IPS-20b (cell line): ENCODE data around the gene CAMP.
A peak's percentile ranks its signal among the peaks of the same experiment; 100 is the strongest.

Experiments
- H3K27ac ChIP-seq: one replicate; pipeline ENCODE4 v1.5.1; 2013; ENCODE audit warnings: low read length
- H3K27me3 ChIP-seq: 2 replicates; pipeline ENCODE4 v1.6.1; 2013; ENCODE audit warnings: mild to moderate bottlenecking, low read length, inconsistent platforms; ENCODE audit not compliant: insufficient read depth
- H3K36me3 ChIP-seq: 2 replicates; pipeline ENCODE4 v1.6.1; 2013; ENCODE audit warnings: low read depth, mild to moderate bottlenecking, inconsistent platforms, low read length, moderate library complexity; ENCODE audit not compliant: insufficient read depth
- H3K4me1 ChIP-seq: 2 replicates; pipeline ENCODE4 v1.6.1; 2013; ENCODE audit warnings: mild to moderate bottlenecking, control low read depth, inconsistent platforms, low read length, moderate library complexity; ENCODE audit not compliant: insufficient read depth
- H3K4me3 ChIP-seq: 2 replicates; pipeline ENCODE4 v1.5.1; 2013; ENCODE audit warnings: mild to moderate bottlenecking, low read length, inconsistent platforms
- H3K9ac ChIP-seq: 2 replicates; pipeline ENCODE4 v1.6.1; 2013; ENCODE audit warnings: low read depth, mild to moderate bottlenecking, inconsistent platforms, low read length, moderate library complexity
- H3K9me3 ChIP-seq: 2 replicates; pipeline ENCODE4 v1.6.1; 2013; ENCODE audit warnings: mild to moderate bottlenecking, low read depth, low read length, inconsistent platforms; ENCODE audit not compliant: insufficient read depth

The CAMP gene

DNA sequence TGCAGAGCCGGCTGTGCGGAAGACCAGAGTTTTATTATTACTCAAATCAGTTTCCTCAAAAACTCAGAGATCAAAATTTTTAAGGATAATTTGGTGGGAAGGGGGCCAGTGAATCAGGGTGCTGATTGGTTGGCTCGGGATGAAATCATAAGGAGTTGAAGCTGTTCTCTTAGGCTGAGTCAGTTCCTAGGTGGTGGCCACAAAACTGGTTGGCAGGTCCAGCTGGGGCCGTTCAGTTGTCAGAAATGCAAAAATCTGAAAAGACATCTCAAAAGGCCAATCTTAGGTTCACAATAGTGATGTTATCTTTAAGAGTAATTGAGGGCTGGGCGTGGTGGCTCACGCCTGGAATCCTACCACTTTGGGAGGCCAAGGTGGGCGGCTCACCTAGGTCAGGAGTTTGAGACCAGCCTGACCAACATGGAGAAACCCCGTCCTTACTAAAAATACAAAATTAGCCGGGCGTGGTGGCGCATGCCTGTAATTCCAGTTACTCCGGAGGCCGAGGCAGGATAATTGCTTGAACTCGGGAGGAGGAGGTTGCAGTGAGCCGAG is 15.3 kb downstream of the CAMP start:
- Histone ChIP-seq H3K9ac (no peak overlapping the region), H3K27me3 (no peaks in the 10 kb centered on the region), H3K36me3 (peaks cover 7% of the 10 kb centered on the region; the same call in 1 of the 2 replicates), H3K4me1 (peaks cover 10% of the 10 kb centered on the region; the same call in 1 of the 2 replicates), H3K27ac (no peak overlapping the region), H3K4me3 (no peak overlapping the region), H3K9me3 (0 out of 2 replicates have a peak, but pooled peaks cover under 1% of the 10 kb centered on the region)

DNA sequence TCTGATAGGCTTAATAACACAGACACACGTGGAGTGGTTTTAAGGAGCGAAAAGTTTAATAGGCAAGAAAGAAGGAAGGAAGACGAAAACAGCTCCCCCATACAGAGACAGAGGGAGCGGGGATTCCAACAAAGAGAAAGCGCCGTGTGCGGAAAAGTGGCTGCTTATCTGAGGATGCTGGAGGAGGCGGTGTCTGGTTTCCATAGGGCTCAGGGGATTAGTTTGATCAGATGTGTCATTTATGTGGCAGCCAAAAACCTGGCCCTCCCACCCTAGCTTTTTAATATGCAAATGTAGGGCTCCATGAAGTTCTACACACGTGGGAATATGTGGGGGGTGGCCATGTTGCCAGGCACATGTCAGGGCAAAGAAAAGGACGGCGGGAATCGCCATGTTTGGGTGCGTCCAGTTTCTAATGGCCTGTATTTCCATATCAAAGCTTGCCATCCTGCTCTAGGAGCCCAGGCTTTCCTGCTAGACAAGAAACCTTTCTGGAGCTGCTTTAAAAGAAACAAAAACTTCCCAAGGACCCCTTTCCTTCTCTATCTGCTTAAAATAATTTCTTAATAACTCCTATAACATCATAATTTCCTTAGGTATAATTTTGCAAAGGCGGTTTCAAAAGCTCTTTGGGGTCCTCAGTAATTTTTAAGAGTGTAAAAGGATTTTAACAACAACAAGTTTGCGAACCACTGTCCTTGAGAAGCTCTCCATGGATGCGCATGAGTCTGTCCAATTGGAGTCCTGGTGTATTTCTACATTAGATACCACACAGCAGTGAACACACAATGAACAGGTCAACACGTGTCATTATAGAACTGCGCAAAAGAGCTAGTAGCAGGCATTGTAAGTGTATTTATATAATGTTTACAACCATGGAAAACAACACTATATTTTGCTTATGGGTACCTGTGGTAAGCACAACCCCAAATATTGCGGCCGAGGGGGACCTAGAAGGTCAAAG is 17.0 kb downstream of the CAMP start:
- H3K4me1 ChIP-seq, result peaks cover 14% of the 10 kb centered on the region; the same call in 1 of the 2 replicates

DNA sequence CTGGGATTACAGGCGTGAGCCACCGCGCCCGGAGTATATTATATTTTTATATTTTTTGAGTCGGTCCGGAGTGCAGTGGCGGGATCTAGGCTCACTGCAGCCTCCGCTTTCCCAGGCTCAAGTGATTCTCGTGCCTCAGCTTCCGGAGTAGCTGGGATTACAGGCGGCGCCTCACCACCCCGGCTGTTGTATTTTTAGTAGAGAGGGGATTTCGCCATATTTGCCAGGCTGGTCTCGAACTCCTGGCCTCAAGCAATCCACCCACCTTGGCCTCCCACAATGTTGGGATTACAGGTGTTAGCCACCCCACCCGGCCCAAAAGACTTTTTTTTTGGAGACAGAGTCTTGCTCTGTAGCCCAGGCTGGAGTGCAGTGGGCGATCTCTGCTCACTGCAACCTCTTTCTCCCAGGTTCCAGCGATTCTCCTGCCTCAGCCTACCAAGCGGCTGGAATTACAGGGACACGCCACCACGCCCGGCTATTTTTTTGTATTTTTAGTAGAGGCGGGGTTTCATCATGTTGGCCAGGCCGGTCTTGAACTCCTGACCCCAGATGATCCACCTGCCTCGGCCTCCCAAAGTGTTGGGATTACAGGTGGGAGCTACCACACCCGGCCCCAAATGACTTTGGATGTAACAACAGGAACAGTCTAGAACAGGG is 18.6 kb downstream of the CAMP start:
- H3K9me3 ChIP-seq, result no peaks in the 10 kb centered on the region
- peaks cover 14% of the 10 kb centered on the region; the same call in 1 of the 2 replicates for H3K4me1 ChIP-seq
- H3K27me3 ChIP-seq, result no peaks in the 10 kb centered on the region
- H3K9ac ChIP-seq, result peak overlapping the region; percentile 90
- peaks cover 35% of the 10 kb centered on the region for H3K36me3 ChIP-seq
- H3K4me3 ChIP-seq, result peak overlapping the region; percentile 94
- H3K27ac ChIP-seq, result no peak overlapping the region

More for the DNA sequence above, 17.0 kb downstream of the CAMP start:
- Histone ChIP-seq H3K4me3 (peak overlapping the region; percentile 94), H3K27me3 (no peaks in the 10 kb centered on the region), H3K27ac (peak overlapping the region; percentile 78), H3K36me3 (peaks cover 22% of the 10 kb centered on the region), H3K9me3 (no peaks in the 10 kb centered on the region), H3K9ac (peak overlapping the region; percentile 90)

DNA sequence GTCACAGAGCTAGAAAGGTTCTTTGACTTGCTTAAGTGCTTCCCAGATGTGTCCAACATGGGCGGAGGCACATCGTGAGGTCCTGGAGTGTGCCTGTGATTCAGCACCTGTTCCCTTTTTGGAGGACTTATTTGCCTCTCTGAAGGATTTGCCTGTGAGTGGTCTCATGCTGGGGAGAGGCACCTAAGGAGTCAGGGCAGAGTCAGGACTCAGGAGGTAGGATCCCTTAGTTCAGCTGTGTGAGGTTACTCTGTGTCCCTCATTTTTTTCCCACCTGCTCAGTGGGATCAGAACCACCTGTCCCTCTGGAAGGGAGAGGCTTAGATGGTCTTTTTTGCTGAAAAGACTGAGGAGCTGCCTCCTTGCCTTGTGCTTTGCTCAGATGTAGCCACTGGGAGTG is 20.6 kb downstream of the CAMP start:
- Histone ChIP-seq H3K4me3 (peak overlapping the region; percentile 94), H3K9ac (peak overlapping the region; percentile 60; the same call in 1 of the 2 replicates), H3K27me3 (no peaks in the 10 kb centered on the region), H3K4me1 (peaks cover 17% of the 10 kb centered on the region; the same call in 1 of the 2 replicates), H3K36me3 (peaks cover 55% of the 10 kb centered on the region), H3K27ac (no peak overlapping the region), H3K9me3 (no peaks in the 10 kb centered on the region)

DNA sequence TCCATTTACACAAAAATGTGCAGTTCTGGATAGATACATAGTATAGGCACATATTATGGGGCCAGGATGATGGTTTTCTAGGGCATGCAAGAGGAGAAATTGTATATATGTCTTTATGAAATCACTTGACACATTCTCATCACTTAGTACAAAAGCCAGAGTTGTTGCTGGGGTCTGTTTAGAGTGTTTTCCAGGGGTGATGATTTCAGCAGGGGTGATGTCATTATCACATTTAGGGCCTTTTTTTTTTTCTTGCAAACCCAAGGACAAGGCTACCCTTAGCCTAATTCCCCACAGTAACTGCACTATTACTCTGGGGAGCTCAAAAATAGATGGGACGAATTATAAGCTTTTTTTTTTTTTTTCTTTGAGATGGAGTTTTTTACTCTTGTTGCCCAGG is 21.2 kb downstream of the CAMP start:
- H3K27me3 ChIP-seq, result no peaks in the 10 kb centered on the region
- H3K36me3 ChIP-seq, result peaks cover 60% of the 10 kb centered on the region
- peaks cover 17% of the 10 kb centered on the region; the same call in 1 of the 2 replicates for H3K4me1 ChIP-seq
- no peak overlapping the region for H3K9ac ChIP-seq
- H3K27ac ChIP-seq, result no peak overlapping the region
- no peaks in the 10 kb centered on the region for H3K9me3 ChIP-seq
- H3K4me3 ChIP-seq, result peak overlapping the region; percentile 13; the same call in 1 of the 2 replicates

DNA sequence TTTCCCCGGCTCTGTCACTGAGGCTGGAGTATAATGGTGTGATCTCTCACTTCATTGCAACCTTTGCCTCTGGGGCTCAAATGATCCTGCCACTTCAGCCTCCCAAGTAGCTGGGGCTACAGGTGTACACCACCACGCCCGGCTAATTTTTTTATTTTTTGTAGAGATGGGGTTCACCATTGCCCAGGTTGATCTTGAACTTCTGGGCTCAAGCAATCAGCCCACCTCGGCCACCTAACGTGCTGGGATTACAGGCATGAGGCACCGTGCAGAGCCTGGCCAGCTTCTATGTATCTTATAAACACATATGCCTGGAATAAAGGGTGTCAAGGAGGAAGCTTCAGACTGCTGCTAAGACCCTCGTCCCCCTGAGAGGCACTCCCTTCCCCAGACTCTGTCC is 21.8 kb downstream of the CAMP start:
- H3K4me3 ChIP-seq, result no peak overlapping the region
- H3K36me3 ChIP-seq, result peaks cover 67% of the 10 kb centered on the region
- no peaks in the 10 kb centered on the region for H3K9me3 ChIP-seq
- H3K27me3 ChIP-seq, result no peaks in the 10 kb centered on the region
- H3K9ac ChIP-seq, result no peak overlapping the region
- H3K27ac ChIP-seq, result no peak overlapping the region
- peaks cover 11% of the 10 kb centered on the region; the same call in 1 of the 2 replicates for H3K4me1 ChIP-seq

DNA sequence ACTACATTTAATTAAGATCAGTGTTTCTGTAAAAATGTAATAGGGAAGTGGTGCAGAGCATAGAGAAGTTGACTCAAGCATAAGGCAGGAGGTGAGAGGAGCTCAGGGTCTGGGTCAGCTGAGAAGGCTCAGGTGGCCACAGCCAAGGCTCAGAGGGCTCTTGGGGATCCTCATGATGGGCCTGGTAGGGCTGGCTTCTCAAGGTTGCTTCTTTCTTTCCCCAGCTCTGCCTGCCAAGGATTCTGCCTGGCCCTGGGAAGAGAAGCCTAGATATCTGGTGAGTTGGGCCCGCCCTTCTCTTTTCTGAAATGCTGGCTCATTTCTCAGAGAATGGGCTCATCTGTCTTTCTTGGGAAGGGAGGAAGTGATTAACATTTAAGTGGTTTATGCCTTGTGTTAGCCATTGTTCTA is 24.1 kb downstream of the CAMP start:
- peaks cover 7% of the 10 kb centered on the region; the same call in 1 of the 2 replicates for H3K4me1 ChIP-seq
- no peaks in the 10 kb centered on the region for H3K27me3 ChIP-seq
- no peak overlapping the region for H3K4me3 ChIP-seq
- H3K27ac ChIP-seq, result no peak overlapping the region
- H3K9me3 ChIP-seq, result no peaks in the 10 kb centered on the region
- peaks cover 86% of the 10 kb centered on the region for H3K36me3 ChIP-seq
- peak overlapping the region; percentile 37; the same call in 1 of the 2 replicates for H3K9ac ChIP-seq

DNA sequence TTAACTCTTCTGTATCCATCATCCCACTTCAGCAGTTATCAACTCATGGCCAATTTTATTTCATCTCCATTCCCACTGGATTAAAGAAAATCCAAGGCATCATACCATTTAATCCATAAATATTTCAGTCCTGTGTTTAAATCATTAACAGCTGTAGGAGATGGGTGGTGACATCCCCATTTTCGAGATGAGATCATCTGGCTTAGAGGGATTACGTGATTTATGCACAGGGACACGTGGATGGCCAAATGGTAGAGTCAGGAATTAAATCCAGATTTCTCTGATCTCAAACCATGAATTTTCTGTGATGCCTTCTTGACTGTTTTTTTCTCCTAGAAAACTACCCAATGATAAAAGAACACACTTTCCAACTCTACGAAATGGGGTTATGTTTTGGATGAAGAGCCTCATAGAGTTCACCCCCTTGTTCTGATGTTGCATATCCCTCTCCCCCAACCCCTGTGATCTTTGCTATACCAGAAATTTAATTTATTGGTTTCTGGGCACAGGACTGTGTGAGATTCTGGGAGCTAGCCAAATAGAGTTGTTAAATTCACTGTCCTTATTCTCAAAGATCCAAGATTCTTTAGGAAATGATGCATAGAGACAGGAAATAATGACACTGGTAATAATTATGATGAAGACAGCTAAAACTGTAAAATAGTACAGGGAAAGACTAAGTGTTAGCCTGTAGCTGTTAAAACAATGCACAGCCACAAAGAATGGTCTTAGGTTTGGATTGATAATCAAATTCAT is 25.0 kb downstream of the CAMP start:
- Histone ChIP-seq H3K9ac (no peak overlapping the region), H3K9me3 (no peaks in the 10 kb centered on the region), H3K36me3 (peaks cover 90% of the 10 kb centered on the region), H3K27ac (no peak overlapping the region), H3K4me3 (no peak overlapping the region), H3K4me1 (peaks cover 7% of the 10 kb centered on the region; the same call in 1 of the 2 replicates), H3K27me3 (no peaks in the 10 kb centered on the region)

DNA sequence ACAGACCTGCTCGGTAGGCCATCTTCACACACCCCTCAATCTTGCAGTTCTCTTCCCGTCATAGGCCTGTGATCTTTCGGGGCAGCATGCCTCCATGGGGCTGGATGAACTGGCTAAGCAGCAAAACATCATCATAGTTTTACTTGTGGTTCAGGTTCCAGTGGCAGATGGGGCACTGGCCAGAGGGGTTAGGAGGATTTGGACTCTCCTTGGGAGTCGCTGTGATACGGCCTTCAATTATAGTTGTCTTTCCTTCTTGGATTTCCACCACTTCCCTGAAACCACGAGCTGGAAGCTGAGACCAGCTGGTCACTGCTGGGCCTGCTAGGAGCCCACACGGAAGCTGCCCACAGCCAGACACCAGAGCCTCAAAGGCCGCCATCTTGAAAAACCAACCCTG is 33.3 kb downstream of the CAMP start:
- Histone ChIP-seq H3K4me3 (no peak overlapping the region), H3K27ac (no peak overlapping the region), H3K9ac (no peak overlapping the region), H3K27me3 (no peaks in the 10 kb centered on the region), H3K4me1 (no peaks in the 10 kb centered on the region), H3K36me3 (peaks cover 91% of the 10 kb centered on the region), H3K9me3 (0 out of 2 replicates have a peak, but pooled peaks cover 3% of the 10 kb centered on the region)

DNA sequence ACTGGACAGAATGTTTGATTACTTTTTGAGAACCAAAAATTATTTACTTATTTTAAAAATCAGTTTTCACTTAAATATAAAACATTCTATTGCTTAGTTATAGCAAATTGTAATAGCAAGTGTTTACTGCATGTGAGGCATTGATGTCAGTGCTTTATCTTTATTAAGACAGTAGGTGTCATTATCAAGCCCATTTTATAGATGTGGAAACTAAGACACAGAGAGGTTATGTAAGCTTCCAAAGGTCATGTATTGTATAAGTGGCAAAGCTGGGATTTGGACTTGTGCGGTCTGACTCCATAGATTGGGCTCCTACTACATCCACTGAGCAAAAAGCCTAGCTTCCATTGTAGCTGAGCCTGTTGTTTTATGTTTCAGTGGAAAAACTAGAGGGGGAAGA is 35.2 kb downstream of the CAMP start:
- H3K4me3 ChIP-seq, result no peak overlapping the region
- H3K36me3 ChIP-seq, result peaks cover 96% of the 10 kb centered on the region

DNA sequence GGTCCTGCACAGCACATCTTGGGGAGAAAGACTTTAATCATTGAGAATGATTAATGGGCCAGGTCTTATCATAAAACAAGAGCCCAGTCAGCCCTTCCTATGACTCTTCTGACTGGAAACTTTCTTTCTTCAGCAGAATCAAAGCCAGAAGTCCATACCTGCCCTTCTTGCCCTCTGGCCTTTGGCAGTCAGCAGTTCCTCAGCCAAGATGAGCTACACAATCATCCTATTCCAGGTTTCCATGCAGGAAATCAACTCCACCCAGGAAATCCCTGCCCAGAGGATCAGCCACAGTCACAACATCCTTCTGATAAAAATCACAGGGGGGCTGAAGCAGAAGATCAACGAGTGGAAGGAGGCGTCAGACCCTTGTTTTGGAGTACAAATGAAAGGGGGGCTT is 44.5 kb downstream of the CAMP start:
- no peaks in the 10 kb centered on the region for H3K27me3 ChIP-seq
- H3K9me3 ChIP-seq, result peaks cover 3% of the 10 kb centered on the region
- H3K36me3 ChIP-seq, result peaks cover 82% of the 10 kb centered on the region
- no peaks in the 10 kb centered on the region for H3K4me1 ChIP-seq
- no peak overlapping the region for H3K9ac ChIP-seq
- H3K27ac ChIP-seq, result no peak overlapping the region
- no peak overlapping the region for H3K4me3 ChIP-seq

More for the DNA sequence above, 35.2 kb downstream of the CAMP start:
- no peak overlapping the region for H3K9ac ChIP-seq
- H3K27me3 ChIP-seq, result no peaks in the 10 kb centered on the region
- 0 out of 2 replicates have a peak, but pooled peaks cover 3% of the 10 kb centered on the region for H3K9me3 ChIP-seq
- no peak overlapping the region for H3K27ac ChIP-seq
- no peaks in the 10 kb centered on the region for H3K4me1 ChIP-seq
